Effector CD4-positive, alpha-beta T cell (primary cell): ENCODE data around the gene CATSPER3.

Experiments
- DNase-seq: peaks from one replicate; pipeline ENCODE4 v3.0.0-alpha.2; 2020

CATSPER3 gene

DNA sequence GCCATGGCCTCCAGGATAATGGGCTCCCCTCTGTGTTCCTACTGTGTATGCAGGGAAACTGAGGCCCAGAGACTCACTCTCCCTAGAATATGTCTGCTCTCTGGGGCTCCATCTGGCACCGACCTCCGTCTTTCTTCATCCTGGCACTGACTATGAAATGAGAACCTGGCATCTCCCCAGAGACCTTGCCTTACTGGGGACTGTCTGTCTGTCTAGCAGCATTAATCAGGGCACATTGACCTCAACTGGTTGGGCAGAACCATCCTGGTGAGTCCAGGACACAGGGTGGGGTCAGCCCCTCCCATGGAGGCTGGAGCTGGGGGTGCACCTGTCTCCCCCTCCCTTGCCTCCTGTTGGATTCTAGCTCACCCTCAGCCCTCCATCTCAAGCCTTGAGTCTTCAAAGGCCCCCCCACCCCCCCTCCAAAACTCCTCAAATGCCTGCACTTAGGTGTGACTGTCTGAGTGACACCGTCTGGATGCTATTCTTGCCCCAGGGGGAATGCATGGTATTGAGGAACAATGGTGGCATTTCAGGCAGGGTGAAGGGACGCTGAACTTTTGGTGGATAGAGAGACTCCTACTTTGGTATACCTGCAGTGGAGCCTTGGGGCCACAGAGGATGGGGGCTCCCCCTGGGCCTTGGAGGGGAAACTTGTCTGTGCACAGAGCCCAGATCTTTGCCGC is 79.1 kb downstream of the CATSPER3 start:
- DNase-seq = no peak

GRCh38 chr5:135047347-135047695 is 79.6 kb downstream of the CATSPER3 start:
- DNase-seq = no peak

DNA sequence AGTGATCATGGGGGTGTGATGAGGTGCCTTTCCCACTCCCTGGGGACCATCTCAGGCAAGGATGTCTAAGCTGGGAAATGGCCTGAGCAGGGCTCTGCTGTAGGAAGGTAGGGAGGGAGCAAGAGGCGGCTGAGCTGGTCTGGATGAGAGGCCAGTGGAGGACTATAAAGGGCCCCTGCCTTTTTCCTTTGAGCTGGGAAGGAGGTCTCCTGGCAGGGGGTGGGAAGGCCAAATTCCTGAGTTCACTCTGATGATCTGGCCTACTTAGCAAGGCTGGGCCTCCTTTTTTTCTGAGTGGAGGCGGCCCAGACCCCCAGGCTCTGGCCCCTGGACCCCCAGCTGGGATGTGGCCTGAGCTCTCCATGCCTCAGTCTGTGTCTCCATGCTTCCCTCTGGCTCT is 80.6 kb downstream of the CATSPER3 start:
- DNase-seq = no peak

DNA sequence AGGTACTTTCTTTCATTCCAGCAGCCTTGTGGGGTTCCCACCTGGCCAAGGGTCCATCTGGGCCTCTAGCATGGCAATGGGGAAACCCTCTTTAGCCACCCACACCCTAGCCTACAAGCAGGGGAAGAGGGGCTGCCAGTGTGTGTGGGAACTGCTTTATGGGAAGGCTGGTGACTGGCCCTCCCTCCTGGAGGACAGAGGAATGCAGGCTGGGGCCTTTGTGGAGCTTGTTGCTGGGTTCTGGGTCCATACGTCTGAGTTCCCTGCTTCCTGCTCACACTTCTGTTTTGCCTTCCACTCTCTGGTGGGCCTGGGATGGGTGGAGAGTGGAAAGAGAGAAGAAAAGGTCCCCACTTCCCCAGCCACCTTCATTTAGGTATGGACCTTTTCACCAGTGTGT is 81.2 kb downstream of the CATSPER3 start:
- no peak for DNase-seq

GRCh38 chr5:135050244-135050767 is 82.6 kb downstream of the CATSPER3 start:
- no peak for DNase-seq

GRCh38 chr5:135051399-135051798 is 83.7 kb downstream of the CATSPER3 start:
- DNase-seq = no peak

DNA sequence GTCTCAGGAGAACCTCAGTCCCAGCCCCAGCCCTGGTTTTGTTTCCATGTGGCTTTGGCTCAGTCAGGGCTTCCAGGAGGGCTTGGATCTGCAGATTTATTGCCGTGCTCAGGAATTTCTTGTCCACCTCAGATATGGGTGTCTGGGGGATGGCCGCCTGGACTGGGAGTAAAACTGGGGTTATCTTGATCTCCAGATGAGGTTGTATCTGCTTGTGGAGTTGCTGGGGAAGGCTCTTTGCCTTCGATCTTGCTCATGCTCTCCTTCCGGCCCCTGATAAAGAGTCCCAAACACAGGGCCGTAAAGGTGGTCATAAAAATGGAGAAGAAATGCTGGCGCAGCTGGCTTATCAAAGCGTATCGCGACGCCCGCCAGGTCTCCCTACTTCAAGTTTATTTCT is 84.2 kb downstream of the CATSPER3 start:
- no peak for DNase-seq

DNA sequence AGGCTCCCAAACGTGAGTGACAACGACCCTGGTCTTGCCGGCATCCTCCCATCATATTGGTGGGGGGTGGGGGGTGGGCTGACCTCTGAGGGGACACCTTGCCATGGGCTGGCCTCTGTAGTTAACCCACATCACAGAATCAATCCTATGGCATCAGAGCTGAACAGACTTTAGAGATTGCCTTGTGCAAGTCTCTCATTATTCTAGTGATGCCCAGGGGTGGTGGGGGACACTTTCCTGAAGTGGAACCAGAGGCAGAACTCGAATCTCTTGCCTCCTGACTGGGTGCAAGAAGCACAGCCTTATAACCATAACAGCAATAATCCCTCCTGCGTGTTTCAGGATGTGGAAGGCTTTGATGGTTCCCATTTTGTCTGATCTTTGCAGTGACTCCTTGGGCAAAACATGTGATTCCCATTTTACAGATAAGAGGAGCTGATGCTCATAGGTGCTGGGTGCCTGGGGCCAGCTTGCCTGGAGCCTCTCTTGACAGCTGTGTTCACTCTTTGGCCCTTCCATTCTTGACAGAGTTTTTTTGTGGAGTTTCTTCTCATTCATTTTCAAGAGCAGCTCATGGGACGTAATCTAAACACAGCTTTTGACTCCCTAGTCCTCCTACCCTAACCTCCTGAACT is 84.9 kb downstream of the CATSPER3 start:
- DNase-seq = no peak

DNA sequence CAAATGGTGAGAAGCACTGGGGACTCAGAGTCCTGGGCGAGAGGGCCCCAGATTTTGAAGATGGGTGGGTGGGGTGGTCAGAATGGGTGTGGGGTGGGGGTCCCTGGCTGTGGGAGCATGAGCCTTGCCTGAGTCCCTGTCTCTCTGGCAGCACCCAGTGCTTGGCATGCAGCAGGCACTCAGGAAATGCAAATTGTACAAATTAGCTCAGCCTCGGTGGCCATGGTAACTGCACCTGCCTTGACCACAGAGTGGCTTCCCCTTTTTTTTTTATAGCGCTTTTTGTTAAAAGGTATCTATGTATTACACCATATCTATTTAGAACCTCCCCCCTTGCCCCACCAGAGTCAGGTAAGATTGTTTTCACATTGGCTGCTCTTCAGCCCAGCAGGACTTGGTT is 85.6 kb downstream of the CATSPER3 start:
- no peak for DNase-seq

DNA sequence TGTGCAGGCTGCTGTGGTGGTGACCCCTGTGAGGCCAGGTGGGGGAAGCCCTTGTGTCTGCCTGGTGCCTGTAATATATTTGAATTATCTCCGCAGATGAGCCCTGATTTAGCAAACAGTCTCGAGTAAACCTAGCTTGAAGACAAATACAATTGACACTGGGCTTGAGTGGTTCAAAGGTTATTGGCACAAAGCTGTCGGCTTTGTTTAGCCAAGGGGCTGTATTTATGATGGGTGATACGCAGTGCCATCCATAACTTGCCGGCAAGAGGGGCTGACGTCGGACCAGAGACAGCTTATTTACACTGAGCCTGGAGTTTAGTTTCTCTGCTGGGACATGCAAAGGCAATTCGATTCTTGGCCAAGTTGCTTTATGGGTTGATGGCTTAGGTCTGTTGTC is 86.3 kb downstream of the CATSPER3 start:
- no peak for DNase-seq

GRCh38 chr5:135054546-135054945 is 86.8 kb downstream of the CATSPER3 start:
- no peak for DNase-seq

GRCh38 chr5:135055396-135055795 is 87.7 kb downstream of the CATSPER3 start:
- DNase-seq = no peak

DNA sequence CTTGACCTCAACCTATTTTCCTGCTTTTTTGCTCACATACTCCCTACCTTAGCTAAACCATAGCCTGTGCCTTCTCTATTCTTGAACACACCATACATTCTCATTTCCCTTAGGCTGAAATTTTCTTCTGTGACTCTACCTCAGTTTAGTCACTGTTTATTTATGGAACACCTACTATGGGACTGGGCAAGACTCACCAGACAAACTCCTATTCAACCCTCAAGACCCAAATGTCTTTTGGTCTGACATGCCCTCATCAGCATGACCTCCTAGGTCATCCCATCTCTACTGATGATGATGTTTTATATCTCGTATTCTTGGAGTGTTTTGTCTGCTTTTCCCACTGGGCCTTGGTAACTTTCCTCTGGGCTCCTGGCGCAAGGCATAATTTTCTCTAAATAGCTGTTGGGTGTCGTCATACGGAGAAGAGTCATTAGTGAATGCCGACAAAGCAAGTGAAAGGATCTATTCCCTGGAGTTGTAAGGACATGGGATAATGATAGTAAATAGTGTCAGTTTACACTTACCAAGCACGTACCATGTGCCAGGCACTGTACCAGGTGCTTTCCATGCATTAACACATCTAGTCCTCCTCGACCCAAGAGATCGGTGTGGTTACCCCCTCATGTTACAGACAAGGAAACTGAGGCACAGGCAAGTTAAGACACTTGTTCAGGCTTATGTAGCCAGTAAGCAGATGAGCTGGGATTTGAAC is 88.8 kb downstream of the CATSPER3 start:
- no peak for DNase-seq

GRCh38 chr5:135057233-135057632 is 89.5 kb downstream of the CATSPER3 start:
- DNase-seq = no peak

GRCh38 chr5:135058331-135058732 is 90.6 kb downstream of the CATSPER3 start:
- DNase-seq = no peak

GRCh38 chr5:135059000-135059923 is 91.6 kb downstream of the CATSPER3 start:
- no peak for DNase-seq

DNA sequence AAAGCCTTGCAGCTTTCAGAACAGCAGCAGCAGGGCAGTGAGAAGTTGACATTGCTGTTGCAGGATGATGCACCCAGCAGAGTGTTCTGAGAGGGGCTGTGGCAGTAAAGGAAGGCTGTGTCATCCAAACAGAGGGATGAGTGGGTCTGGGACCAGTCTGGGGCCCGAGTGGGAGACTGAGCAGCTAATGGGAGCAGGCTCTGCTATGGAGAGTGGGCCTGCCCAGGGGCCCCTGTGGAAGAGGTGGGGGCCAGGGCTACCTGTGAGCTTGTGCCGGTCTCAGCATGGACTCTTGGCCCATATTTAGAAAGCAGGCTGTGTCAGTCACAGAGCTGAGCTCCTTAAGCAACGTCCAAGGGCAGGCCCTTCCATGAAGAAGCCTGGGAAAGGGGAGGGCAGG is 92.3 kb downstream of the CATSPER3 start:
- no peak for DNase-seq

DNA sequence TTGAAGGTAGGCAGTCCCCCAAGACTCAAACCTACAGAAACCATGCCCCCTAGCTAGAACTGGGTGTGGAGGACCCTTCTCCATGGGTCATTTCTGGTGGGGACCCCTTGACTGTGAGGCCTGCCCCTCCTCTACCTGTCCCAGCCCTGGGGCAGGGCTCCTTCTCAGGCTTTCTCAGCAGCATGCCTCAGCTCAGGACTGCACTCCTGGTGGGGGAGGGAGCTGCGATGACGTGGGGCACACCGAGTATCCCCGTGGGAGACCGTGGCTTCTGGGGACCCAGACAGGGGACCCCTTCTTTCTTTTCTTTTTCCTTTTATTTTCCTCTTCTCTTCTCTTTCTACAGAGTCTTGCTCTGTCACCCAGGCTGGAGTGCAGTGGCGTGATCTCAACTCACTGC is 93.3 kb downstream of the CATSPER3 start:
- no peak for DNase-seq
